ENCODE data around the gene PDE8B. TPM values are rescaled to one million over a fixed set of nuclear protein-coding genes. Genes with fewer than 3 reads are reported as not detected.

The PDE8B gene
- total and polyA plus RNA-seq, 8 donors = 2.9 to 11.9 (median 6.9) TPM

DNA sequence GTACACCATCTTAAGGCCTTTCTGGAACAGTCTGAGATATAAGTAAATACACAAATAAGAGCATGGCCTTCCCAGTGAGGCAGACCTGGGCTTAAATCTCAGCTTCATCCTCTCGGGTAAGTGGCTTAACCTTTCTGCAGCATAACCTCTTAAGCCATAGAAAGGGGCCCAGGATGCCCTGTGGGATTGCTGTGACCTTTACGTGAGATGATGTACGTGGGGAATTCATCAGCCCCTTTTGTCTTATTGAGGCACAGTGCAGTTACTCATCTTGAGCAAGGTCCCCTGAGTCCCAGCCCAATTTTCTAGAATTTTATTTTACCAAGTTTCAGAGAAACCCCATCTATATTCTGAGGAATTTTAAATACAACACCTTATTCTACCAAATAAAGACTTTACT lies 92.2 kb downstream of the PDE8B start:
- TF ChIP-seq, protein P1, sequence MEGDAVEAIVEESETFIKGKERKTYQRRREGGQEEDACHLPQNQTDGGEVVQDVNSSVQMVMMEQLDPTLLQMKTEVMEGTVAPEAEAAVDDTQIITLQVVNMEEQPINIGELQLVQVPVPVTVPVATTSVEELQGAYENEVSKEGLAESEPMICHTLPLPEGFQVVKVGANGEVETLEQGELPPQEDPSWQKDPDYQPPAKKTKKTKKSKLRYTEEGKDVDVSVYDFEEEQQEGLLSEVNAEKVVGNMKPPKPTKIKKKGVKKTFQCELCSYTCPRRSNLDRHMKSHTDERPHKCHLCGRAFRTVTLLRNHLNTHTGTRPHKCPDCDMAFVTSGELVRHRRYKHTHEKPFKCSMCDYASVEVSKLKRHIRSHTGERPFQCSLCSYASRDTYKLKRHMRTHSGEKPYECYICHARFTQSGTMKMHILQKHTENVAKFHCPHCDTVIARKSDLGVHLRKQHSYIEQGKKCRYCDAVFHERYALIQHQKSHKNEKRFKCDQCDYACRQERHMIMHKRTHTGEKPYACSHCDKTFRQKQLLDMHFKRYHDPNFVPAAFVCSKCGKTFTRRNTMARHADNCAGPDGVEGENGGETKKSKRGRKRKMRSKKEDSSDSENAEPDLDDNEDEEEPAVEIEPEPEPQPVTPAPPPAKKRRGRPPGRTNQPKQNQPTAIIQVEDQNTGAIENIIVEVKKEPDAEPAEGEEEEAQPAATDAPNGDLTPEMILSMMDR (IDR thresholded peaks at IDR 0.05) = no peak
- intact Hi-C loops (cut with DNase I) = no loop called here
- Histone ChIP-seq H3K36me3 (no peaks in the 10 kb centered on the region), H3K4me1 (no peaks in the 10 kb centered on the region), H3K4me3 (no peak overlapping the region), H3K27ac (no peak overlapping the region), H3K27me3 (no peaks in the 10 kb centered on the region), H3K9me3 (no peaks in the 10 kb centered on the region)
- FAIRE-seq = no peak
- no peak for ATAC-seq
- WGBS, 2 donors = 88 to 95% methylated on average over 3 of the region's 3 CpGs
- DNase-seq = no peak

DNA sequence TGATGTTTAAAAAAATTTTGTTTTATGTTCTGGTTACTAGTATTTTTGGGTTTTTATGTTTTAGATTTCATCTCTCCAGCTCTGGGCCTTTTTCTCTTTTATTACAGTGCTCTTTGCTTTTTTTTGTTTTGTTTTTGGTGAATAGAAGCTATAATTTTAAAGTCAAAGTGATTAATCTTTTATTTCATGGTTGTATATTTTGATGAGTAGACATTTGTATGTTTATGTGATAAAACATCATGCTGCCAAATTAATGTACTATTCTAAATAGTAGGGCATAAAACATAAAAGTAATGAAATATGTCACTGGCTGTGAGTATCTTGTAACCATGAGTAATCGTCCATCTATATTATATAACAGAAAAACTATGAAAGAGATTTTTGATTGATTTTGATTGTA lies 93.9 kb downstream of the PDE8B start:
- ATAC-seq (no peak), FAIRE-seq (no peak), DNase-seq (no peak)
- Histone ChIP-seq H3K4me3 (no peak overlapping the region), H3K36me3 (no peaks in the 10 kb centered on the region), H3K27ac (no peak overlapping the region), H3K4me1 (no peaks in the 10 kb centered on the region), H3K27me3 (no peaks in the 10 kb centered on the region), H3K9me3 (no peaks in the 10 kb centered on the region)
- intact Hi-C loops (cut with DNase I) = no loop called here
- WGBS, 2 donors = 77 to 91% methylated on average over 1 of the region's 1 CpG
- TF ChIP-seq, protein P1 (IDR thresholded peaks at IDR 0.05) = no peak

DNA sequence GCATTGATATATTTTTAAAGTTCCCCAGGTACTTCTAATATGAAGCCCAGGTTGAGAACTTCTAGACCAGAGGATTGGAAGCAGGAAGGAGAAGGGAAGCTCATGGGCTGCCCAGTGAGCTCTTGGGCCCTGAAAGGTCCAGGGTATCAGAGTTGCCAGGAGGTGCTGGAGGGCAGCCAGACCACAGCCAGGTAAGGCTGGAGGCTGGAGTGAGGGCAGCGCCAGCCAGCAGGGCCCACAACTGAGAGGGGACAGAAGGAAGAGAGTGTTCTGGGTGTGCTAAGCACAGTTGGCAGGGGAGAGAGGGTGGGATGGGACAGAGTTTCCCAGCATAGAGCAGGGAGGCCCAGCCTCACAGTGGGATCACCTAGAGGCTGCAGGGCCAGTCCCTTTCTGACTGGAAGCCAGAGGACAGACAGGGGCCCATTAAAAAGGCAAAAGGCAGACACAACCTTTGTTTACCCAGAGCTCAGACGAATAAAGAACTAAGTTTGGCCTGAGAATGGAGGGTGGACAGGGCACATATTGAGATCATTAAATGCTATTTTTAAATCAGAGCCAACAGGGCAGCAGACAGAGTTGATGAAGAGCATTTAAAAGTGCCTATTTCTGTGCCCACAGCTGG lies 94.9 kb downstream of the PDE8B start:
- FAIRE-seq (no peak), DNase-seq (no peak), ATAC-seq (peak in 2 of 4 donors; percentile 27 to 30)
- no peaks in the 10 kb centered on the region for H3K4me1 ChIP-seq
- no peak overlapping the region for H3K4me3 ChIP-seq
- no peaks in the 10 kb centered on the region for H3K9me3 ChIP-seq
- WGBS, 2 donors = 74 to 75% methylated on average over 2 of the region's 2 CpGs
- H3K27me3 ChIP-seq = no peaks in the 10 kb centered on the region
- intact Hi-C loops (cut with DNase I) = no loop called here
- no peak overlapping the region for H3K27ac ChIP-seq
- no peaks in the 10 kb centered on the region for H3K36me3 ChIP-seq
- TF ChIP-seq, protein P1 (IDR thresholded peaks at IDR 0.05) = no peak

DNA sequence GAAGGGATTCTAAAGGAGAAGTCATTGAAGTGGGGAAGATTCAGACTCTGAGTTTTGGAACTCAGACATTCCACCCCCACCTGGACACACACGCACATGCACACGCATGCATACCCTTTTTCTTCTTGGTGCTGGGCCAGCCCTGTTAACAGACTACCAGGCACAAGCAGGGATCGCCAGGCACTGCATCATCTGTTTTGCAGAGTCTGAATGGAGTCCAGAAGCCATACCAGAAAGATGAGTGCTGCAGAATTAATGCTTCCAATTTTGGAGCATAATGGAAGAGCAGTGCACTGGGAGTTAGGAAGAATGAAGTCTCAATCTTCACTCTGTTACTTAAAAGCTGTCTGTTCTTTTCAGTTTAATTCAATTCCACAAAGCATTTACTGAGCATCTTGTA lies 95.5 kb downstream of the PDE8B start:
- DNase-seq (no peak), FAIRE-seq (no peak), ATAC-seq (no peak)
- Histone ChIP-seq H3K27ac (no peak overlapping the region), H3K27me3 (no peaks in the 10 kb centered on the region), H3K4me3 (no peak overlapping the region), H3K9me3 (no peaks in the 10 kb centered on the region), H3K4me1 (no peaks in the 10 kb centered on the region), H3K36me3 (no peaks in the 10 kb centered on the region)
- TF ChIP-seq, protein P1 (IDR thresholded peaks at IDR 0.05) = no peak
- intact Hi-C loops (cut with DNase I) = no loop called here
- WGBS, 2 donors = 79% methylated on average over 3 of the region's 3 CpGs

DNA sequence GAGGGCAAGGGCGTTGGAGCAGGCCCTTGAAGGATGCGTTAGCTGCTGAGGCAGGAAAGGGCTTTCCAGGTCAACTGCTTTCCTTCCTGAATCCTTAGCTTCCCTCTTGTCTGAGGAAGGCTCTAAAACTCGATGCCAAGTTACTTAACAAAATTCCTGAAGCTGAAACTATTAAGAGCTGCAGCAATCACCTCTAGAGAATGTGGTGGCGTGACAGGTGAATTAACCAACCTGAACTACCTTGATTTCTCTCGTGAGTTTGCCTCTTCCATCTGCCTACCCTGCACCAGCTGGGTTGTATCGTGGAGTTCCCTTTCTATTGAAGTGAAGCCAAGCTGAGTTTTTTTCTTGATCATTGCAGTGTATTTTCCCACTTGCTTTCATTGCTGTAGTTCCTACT lies 96.1 kb downstream of the PDE8B start:
- 56 to 57% methylated on average over 6 of the region's 6 CpGs for WGBS, 2 donors
- DNase-seq (no peak), ATAC-seq (no peak), FAIRE-seq (no peak)
- no peaks in the 10 kb centered on the region for H3K4me1 ChIP-seq
- H3K27me3 ChIP-seq = no peaks in the 10 kb centered on the region
- H3K36me3 ChIP-seq = no peaks in the 10 kb centered on the region
- intact Hi-C loops (cut with DNase I) = no loop called here
- TF ChIP-seq, protein P1 (IDR thresholded peaks at IDR 0.05) = no peak
- H3K27ac ChIP-seq = no peak overlapping the region
- H3K9me3 ChIP-seq = no peaks in the 10 kb centered on the region
- H3K4me3 ChIP-seq = no peak overlapping the region

Data from pancreas (tissue), 10 donors.